GM19438 (cell line): ENCODE results near the gene ZDHHC23.

Experiments used
- ATAC-seq: cut with Tn5 transposase; IDR thresholded peaks from one replicate; pipeline ENCODE4 v1.9.1; 2021; ENCODE audit warnings: low read depth; ENCODE audit not compliant: unreplicated experiment

The ZDHHC23 gene, protein sequence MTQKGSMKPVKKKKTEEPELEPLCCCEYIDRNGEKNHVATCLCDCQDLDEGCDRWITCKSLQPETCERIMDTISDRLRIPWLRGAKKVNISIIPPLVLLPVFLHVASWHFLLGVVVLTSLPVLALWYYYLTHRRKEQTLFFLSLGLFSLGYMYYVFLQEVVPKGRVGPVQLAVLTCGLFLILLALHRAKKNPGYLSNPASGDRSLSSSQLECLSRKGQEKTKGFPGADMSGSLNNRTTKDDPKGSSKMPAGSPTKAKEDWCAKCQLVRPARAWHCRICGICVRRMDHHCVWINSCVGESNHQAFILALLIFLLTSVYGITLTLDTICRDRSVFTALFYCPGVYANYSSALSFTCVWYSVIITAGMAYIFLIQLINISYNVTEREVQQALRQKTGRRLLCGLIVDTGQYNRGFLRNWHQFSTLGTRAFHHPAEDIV

DNA sequence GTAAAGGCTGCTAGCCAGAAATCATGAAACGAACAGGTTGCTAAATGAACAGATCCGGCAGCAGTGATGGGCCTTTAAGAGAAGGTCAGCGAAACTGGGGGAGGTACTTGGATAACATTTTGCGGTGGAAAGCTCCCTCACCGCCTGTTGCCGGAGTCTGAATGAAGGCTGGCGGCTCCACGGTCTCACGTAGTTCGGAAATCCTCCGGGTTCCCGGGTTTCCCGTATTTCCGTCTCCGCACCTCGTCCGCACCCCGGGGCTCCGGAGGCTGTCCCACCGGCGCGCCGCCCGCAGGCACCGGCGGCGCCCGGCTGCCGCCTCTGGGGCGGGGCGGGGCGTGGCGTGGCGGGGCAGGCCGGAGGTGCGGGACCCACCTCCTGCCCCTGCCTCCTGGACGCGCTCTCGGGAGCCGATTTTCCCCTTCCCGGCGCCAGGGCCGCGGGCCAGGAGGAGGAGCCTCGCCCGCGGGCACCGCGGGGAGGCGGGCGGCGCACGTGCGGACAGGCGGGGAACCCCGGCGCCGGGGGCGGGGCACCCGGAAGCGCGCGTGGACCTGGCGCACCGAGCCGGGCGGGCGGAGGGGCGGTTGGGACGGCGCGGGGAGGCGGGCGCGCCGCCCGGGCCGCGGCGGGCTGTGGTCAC lies at the start of gene ZDHHC23:
ZDHHC23 (plus strand) TSS at position 642 of the 643 bp plus-strand sequence. CDS start 790 bp downstream, outside the sequence.
- peak; percentile 66 for ATAC-seq

DNA sequence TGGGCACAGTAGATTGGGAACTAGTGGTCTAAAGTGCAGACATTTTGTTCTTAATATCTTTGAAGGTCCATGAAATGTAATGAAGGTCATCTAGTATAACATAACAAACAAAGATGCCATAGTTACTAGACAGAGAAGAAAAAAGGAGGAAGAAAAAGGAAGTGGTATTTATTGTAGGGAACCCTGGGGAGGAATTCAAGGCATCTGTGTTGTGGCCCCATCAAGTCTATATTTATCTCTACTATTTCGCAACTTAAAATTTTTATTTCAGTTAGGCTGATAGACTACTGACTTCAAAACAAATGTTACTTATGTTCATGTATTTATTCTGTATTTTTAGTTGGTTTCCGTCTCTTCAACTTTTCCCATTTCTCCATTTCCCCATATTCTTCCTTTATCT lies 48.9 kb upstream of the ZDHHC23 start:
- no peak for ATAC-seq

DNA sequence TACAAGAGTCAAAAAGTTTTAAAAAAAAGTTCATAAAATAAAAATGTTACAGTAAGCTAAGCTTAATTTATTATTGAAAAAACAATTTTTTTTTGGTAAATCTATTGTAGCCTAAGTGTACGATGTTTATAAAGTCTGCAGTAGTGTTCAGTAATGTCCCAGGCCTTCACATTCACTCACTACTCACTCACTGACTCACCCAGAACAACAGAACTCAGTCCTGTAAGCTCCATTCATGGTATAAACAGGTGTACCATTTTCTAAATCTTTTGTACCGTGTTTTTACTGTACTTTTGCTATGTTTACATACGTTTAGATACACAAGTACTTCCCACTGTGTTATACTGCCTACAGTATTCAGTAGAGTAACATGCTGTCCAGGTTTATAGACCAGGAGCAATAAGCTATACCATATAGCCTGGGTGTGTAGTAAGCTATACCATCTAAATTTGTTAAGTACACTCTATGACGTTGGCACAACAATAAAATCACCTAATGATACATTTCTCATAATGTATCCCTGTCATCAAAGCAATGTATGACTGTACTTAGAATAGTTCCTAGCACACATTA lies 41.2 kb upstream of the ZDHHC23 start:
- ATAC-seq = no peak

DNA sequence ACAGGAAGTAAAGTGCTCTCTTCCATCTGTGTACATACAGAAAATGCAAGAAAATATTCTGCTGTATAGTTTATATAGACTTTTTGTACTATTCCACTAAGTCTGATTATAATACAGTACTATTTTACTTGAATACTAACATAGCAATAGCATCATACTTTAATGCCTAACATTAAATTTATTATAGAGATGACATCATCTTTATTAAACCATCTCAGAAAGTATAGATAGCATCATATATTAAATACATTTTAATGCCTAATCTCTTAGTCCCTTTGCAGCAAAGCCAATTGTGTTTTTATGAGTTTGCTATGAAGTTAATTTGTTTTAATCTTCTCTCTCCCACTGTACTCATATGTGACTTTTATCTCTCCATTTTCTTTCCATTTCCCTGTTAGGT lies 39.7 kb upstream of the ZDHHC23 start:
- ATAC-seq = no peak

DNA sequence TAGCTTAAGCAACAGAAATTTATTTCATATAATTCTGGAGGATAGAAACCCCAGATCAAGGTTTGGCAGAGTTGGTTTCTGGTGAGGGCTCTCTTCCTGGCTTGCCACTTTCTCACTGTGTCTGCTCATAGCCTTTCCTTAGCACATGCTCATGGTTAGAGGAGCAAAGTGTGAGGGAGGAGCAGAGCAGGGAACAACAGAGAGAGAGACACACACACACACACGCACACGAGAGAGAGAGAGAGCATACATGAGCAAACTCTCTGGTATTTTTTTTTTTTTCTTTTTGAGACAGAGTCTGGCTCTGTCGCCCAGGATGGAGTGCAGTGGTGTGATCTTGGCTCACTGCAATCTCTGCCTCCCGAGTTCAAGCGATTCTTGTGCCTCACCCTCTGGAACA lies 36.8 kb upstream of the ZDHHC23 start:
- no peak for ATAC-seq

DNA sequence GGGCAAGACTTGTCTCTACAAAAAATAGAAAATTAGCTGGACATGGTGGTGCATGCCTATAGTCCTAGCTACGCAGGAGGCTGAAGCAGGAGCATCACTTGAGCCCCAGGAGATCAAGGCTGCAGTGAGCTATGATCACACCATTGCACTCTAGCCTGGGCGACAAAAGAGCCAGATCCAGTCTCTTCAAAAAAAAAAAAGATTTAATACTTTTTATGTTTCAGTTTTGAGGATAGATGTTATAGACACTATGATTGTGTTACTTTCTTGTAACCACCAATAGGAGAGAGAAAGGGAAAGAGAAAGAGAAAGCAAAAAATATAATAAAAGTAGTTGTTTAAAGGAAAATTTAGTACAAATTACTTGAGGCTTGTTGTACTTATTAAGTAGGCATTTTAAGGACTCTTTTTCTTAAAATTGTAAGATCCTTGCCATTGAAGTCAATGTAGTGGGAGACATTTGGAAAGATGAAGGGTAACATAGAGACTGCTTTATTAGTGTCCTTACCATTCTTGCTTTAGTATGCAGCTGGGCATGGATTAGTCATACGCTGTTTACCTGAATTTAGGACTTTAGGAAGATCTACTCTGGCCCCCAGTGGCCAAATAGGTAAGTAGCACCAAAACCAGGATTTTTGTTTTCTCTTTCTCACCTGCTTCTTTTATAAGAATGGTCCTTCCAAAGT lies 35.1 kb upstream of the ZDHHC23 start:
- peak; percentile 98 for ATAC-seq

DNA sequence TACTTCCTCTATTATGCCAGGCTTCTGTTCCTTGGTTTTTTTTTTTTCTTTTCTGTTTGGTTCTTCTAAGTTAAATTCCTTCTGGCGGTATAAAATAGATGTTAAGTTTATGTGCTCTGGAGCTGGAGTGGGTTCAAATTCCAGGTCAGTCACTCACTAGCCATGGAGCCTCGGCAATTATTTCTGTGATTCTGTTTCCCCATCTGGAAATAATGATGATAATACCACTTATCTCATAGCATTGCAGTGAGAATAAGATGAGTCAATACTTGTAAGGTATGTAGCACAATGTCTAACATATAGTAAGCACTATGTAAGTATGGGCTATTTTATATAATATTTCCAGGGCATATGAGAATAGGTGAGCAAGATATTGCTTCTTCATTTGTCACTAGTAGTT lies 33.2 kb upstream of the ZDHHC23 start:
- no peak for ATAC-seq

DNA sequence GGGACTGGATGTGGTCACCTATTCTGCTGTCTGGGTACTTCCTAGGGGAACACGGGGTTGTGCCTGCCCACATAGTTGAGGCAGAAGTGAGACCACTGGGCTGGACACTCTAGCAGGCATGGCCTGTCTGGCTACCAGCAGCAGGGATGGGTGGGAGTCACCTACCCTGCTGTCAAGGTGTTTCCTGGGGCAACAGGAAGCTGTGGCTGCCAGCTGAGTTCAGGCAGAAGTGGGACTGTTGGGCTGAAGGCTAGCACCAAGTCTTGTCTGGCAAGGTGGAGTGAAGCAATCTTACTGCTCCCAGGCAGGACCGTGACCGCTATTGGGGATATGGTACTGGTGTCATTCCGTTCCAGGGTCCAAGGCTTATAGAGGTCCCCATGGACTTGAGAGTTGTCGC lies 20.3 kb upstream of the ZDHHC23 start:
- ATAC-seq = no peak

DNA sequence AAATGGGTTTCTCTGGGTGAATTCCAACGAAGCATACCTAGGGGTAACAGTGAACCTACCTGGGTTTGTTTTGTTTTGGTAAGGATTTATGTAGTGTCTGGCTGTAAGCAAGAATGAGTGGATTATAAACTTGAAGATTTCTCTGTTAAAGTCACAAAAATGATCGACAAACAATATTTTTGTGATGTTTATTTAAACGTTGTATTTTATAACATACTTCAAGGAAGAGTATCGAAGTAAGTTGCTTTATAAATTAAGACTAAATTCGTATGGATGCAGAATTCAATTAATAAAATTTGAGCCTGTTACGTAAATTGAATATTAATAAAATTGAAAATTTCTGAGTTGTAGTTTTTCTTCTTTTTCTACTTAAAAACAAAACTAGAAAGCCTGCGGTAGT lies 982 bp upstream of the ZDHHC23 start:
- no peak for ATAC-seq

DNA sequence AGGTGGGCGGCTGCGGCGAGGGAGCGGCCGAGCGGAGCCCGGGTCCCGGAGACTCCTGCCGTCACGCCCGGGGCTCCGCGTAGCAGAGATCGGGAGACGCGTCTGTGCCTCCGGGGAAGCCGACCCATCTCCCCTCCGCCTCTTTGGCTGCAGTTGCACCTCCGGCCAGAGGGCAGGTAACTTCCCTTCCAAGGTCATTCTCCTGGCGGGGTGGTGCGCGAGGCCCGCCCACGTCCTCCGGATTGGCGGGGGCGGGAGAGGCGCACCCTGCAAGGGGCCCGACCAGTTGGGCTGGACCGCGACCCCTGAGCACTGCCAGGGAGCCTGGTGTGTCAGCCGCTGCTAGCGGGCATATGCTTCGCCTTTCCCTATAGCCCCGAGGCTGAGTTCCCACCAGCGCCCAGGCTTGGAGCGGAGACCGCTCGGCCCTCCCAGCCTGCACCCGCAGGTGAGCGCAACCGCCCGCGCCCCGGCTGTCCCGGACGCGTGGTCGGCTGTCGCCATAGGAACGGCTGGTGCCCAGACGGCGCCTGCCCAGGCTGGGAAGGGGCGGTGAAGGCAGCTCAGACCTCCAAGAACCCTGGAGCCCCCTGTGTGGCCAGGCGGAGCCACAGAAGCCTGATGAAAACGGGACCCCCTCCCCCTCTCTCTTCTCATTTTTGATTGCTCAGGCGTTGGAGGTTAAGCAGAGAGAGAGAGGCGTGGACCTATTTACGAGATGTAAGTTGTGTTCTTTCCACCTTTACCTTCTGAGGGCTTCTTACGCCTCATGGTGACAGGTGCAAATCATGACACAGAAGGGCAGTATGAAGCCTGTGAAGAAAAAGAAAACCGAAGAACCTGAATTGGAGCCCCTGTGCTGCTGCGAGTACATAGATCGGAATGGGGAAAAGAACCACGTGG lies 453 bp downstream of the ZDHHC23 start:
- ATAC-seq = peak; percentile 54

DNA sequence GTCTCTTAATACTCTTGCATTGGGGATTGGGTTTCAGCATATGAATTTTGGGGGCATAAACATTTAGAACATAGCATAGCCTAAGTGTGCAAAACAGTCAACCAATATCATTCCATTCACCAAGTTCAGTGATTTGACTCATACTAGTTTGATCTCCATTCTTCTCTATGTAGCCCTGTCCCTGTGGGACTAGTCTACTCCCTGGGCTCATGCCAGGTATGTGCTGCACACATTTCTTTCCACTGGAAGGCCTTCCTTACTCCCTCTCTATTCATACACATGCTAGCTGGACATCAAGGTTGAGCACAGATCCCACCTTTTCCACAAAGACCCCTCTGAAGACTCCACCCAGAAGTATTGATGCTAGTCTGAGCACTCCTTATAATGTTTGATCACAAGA lies 5.1 kb downstream of the ZDHHC23 start:
- no peak for ATAC-seq

DNA sequence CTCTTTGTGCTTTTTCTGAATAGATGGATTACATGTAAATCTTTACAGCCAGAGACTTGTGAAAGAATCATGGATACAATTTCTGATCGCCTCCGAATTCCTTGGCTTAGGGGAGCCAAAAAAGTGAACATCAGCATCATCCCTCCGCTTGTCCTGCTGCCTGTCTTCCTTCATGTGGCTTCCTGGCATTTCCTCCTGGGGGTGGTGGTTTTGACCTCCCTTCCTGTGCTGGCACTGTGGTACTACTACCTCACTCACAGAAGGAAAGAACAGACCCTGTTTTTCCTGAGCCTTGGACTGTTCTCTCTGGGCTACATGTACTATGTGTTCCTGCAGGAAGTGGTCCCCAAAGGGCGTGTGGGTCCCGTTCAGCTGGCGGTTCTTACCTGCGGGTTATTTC lies 5.9 kb downstream of the ZDHHC23 start:
- no peak for ATAC-seq

DNA sequence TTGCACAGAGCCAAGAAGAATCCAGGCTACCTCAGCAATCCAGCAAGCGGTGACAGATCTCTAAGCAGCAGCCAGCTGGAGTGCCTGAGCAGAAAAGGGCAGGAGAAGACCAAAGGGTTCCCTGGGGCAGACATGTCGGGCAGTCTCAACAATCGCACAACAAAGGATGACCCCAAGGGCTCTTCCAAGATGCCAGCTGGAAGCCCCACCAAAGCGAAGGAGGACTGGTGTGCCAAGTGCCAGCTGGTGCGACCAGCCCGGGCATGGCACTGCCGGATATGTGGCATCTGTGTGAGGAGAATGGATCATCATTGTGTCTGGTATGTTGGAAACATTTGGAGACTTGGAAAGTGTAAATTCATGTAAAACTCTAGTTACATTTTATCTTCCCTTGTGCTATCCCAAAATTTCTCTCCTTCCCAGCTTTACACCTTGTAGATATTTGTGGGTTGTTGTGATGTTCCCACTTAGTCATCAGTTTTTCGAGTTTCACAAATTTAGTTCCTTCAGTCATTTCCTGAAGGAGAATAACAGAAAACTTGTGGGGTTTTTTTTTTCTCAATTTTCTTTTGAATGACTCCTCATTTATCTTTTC lies 6.4 kb downstream of the ZDHHC23 start:
- no peak for ATAC-seq

DNA sequence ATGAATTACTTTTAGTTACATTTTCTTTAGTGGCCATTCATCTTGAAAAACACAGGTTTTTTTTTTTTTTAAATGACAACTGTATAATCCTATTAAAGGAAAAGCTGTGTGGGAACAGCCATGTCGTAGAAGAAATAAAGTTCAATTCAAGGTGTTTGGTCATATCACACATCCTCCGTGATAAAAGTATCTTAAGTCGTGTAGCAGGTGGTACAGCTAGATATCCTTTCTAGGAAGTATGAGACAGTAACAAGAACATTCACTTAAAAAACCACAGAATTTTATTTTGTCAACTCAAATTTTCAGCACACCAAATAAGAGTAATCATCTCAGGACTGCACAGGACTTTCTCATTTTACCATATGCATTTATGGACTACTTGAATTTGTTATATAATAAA lies 16.1 kb downstream of the ZDHHC23 start:
- ATAC-seq = no peak

DNA sequence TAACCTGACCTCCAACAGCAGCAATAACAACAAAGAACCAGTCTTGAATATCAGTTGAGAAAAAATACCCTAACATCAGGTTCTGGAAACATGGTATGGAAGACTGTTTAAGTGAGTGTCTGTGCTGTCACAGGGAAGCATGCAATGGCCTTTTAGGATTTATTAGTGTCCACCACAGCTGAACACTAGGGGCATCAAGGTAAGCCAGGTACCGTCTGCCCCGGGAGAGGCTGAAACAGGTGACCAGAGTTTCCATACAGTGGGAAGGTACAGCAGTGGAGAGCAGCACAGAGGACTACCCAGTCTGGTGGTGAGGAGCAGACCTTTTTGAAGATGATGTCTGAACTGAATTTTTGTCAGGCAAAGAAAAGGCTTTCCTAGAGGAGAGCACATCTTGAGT lies 18.4 kb downstream of the ZDHHC23 start:
- ATAC-seq = no peak

DNA sequence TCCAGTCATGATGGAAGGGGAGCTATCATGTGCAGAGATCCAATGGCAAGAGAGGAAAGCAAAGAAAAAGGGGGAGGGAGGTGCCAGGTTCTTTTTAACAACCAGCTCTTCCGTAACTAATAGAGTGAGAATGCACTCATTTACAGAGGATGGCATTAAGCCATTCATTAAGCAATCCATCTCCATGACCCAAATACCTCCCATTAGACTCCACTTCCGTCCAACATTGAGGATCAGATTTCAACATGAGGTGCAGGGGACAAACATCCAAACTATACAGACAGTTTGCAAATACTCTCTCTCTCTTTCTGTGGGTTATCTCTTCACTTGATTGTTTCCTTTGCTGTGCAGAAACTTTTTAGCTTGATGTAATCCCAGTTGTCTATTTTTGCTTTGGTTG lies 21.2 kb downstream of the ZDHHC23 start:
- ATAC-seq = no peak

DNA sequence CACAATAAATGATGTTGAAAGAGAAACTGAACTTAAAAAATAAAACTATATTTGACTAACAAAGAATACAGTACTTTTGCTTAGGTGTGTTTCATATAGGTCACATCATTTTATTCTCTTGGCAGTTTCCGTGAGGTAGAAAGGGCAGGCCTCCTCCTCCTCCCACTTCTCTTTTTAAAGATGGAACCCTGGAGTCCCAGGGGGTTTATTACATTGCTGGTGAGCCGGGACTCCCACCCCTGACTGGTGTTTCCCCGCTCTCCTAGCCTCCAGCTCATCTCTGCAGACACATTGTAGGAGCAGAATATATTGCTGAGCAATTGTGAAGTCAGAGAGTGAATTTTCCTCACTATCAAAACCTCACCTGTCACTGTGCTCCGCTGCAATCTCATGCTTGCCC lies 30.0 kb downstream of the ZDHHC23 start:
- ATAC-seq = no peak

DNA sequence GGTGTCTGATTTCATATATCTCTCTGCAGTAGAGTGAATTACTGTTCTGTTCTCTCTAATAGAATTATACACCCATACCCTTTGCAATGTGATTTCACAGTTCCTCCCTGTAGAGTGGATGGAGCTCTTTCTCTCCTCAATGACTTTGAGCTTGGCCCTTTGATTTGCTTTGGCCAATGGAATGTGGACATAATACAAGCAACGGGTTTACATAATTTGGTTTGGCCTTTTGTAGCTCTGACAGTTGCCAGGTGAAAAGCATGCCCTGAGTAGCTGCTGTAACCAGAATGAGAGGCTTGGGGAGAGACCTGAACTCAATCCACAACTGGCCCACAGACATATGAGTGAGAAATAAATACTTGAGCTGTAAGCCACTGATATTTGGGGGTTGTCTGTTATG lies 32.1 kb downstream of the ZDHHC23 start:
- no peak for ATAC-seq

DNA sequence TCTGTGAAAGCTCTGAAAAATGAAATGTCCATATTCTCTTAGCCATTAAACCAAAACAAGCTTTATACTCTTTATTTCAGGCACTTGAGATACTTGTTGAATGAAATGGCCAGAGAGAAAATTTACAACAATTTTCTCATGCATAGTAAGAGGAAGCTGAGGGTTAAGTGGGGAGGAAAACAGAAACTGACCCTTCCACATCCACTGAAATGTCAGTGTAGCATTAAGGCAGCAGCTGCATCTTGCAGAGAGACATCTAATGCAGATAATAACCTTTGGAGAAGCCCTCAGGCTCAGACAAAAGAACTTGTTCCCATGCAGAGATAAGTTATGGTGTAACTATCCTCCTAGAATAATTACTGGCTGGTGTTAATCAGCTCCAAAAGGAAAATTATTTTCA lies 34.0 kb downstream of the ZDHHC23 start:
- ATAC-seq = no peak

DNA sequence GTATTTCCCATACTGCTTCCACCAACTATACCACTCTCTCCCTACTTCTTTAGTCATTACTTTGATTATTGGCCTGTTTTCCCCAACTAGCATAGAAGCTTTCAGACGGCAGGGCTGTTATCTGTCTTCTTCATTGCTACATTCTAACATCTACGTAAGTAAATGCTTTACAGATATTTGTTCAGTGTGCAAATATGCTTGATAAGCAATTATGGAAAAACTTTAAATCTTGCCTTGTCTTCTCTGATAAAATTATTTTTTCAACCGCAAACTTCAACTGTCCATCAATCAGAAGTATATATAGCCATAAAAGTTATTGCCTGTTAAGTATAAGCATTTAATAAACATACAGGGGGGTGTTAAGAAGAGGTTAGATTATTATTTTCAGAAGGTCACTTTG lies 35.7 kb downstream of the ZDHHC23 start:
- ATAC-seq = no peak
